HepG2 (cell line): Measurements from ENCODE around the gene TASOR2. TPM values are rescaled to one million over a fixed set of nuclear protein-coding genes. Genes with fewer than 3 reads are reported as not detected.

ENCODE experiments used
- CAMTA2 ChIP-seq: sonication (generic); formaldehyde crosslinking; IDR thresholded peaks from 2 replicates; pipeline ENCODE4 v1.4.0; 2020; ENCODE audit warnings: mild to moderate bottlenecking, missing genetic modification reagents, borderline replicate concordance
- EP300 ChIP-seq, 3 experiments: sonication (generic) in 1 of 3; formaldehyde crosslinking in 1 of 3; IDR thresholded peaks; 2 replicates each; pipeline versions ENCODE4 v1.5.1 to v1.6.1; 2011 to 2020; ENCODE audit warnings: low read depth in 2 of 3, low read length in 2 of 3, borderline replicate concordance in 1 of 3, improper control_type of control experiment in 1 of 3, mild to moderate bottlenecking in 1 of 3, missing genetic modification reagents in 1 of 3, moderate library complexity in 1 of 3
- HDAC2 ChIP-seq: sonication (generic); formaldehyde crosslinking; IDR thresholded peaks from 2 replicates; pipeline ENCODE4 v1.4.0; 2020; ENCODE audit warnings: missing genetic modification reagents
- HOXA5 ChIP-seq: sonication (generic); formaldehyde crosslinking; IDR thresholded peaks from 2 replicates; pipeline ENCODE4 v1.4.0; 2020; ENCODE audit warnings: missing genetic modification reagents
- MEIS1 ChIP-seq: sonication (generic); formaldehyde crosslinking; IDR thresholded peaks from 2 replicates; pipeline ENCODE4 v1.9.0; 2021; ENCODE audit warnings: mild to moderate bottlenecking, missing genetic modification reagents, moderate library complexity, borderline replicate concordance
- NFIB ChIP-seq: sonication (generic); formaldehyde crosslinking; IDR thresholded peaks from 2 replicates; pipeline ENCODE4 v1.9.0; 2021; ENCODE audit warnings: missing genetic modification reagents, mild to moderate bottlenecking, borderline replicate concordance
- PLRG1 ChIP-seq: fragments of 450-650 bp; conservative IDR thresholded peaks from 2 replicates; pipeline ENCODE4 v1.6.1; 2016
- SALL1 ChIP-seq: sonication (generic); formaldehyde crosslinking; IDR thresholded peaks from 2 replicates; pipeline ENCODE4 v1.8.0; 2022; ENCODE audit warnings: mild to moderate bottlenecking, missing genetic modification reagents
- SMAD1 ChIP-seq: sonication (generic); formaldehyde crosslinking; IDR thresholded peaks from 2 replicates; pipeline ENCODE4 v1.4.0; 2020; ENCODE audit warnings: missing genetic modification reagents, low read depth, mild to moderate bottlenecking, borderline replicate concordance
- TBX3 ChIP-seq: fragments of 450-650 bp; IDR thresholded peaks from 2 replicates; pipeline ENCODE4 v1.6.1; 2017; ENCODE audit warnings: antibody characterized with exemption, mild to moderate bottlenecking, inconsistent platforms, borderline replicate concordance
- ZFP90 ChIP-seq: sonication (generic); formaldehyde crosslinking; IDR thresholded peaks from 2 replicates; pipeline ENCODE4 v1.8.0; 2022; ENCODE audit warnings: missing genetic modification reagents, mild to moderate bottlenecking, inconsistent platforms, borderline replicate concordance
- ZFY ChIP-seq: sonication (generic); formaldehyde crosslinking; IDR thresholded peaks from 2 replicates; pipeline ENCODE4 v1.4.0; 2020; ENCODE audit warnings: missing genetic modification reagents
- ZKSCAN1 ChIP-seq: fragments of 150-350 bp; IDR thresholded peaks from 2 replicates; pipeline ENCODE4 v1.6.1; 2014; ENCODE audit warnings: low read length
- ZNF136 ChIP-seq: sonication (generic); formaldehyde crosslinking; IDR thresholded peaks from 2 replicates; pipeline ENCODE4 v1.8.1; 2022; ENCODE audit warnings: low read depth, mild to moderate bottlenecking, moderate library complexity, missing genetic modification reagents
- ZNF143 ChIP-seq: sonication (generic); formaldehyde crosslinking; IDR thresholded peaks from 2 replicates; pipeline ENCODE4 v1.4.0; 2020; ENCODE audit warnings: missing genetic modification reagents
- ZNF234 ChIP-seq: sonication (generic); formaldehyde crosslinking; conservative IDR thresholded peaks from 2 replicates; pipeline ENCODE4 v1.5.1; 2020; ENCODE audit warnings: mild to moderate bottlenecking, missing genetic modification reagents
- ZNF607 ChIP-seq: sonication (generic); formaldehyde crosslinking; IDR thresholded peaks from 2 replicates; pipeline ENCODE4 v1.5.1; 2020; ENCODE audit warnings: missing genetic modification reagents, mild to moderate bottlenecking, borderline replicate concordance
- ZNF670 ChIP-seq: sonication (generic); formaldehyde crosslinking; IDR thresholded peaks from 2 replicates; pipeline ENCODE4 v1.8.0; 2022; ENCODE audit warnings: mild to moderate bottlenecking, missing genetic modification reagents, borderline replicate concordance
- ZNF747 ChIP-seq: sonication (generic); formaldehyde crosslinking; IDR thresholded peaks from 2 replicates; pipeline ENCODE4 v1.8.1; 2023; ENCODE audit warnings: missing genetic modification reagents, mild to moderate bottlenecking, borderline replicate concordance
- ZNF768 ChIP-seq: sonication (generic); formaldehyde crosslinking; IDR thresholded peaks from 2 replicates; pipeline ENCODE4 v1.4.0; 2020; ENCODE audit warnings: missing genetic modification reagents
- ZNF792 ChIP-seq: IDR thresholded peaks from 2 replicates; pipeline ENCODE4 v1.6.1; 2016
- ZNF850 ChIP-seq: sonication (generic); formaldehyde crosslinking; conservative IDR thresholded peaks from 2 replicates; pipeline ENCODE4 v1.9.0; 2021; ENCODE audit warnings: mild to moderate bottlenecking, missing genetic modification reagents
- ZZZ3 ChIP-seq: sonication (generic); formaldehyde crosslinking; IDR thresholded peaks from 2 replicates; pipeline ENCODE4 v1.4.0; 2020; ENCODE audit warnings: missing genetic modification reagents, mild to moderate bottlenecking, borderline replicate concordance
- polyA plus RNA-seq, 8 experiments: library from polyadenylated mRNA; depleted of rRNA in 3 of 8; stranded (reverse) in 7 of 8; unstranded in 1 of 8; fragments of >200 nt; fragmentation: Illumina TruSeq in 4 of 8; extraction: Trizol in 4 of 8; gene quantifications; 2 replicates each; pipeline versions ENCODE4 v1.2.1 to v1.2.3, GENCODE V29; 2011 to 2016; ENCODE audit warnings: low read depth in 4 of 8, missing spikeins in 1 of 8, mixed read lengths in 1 of 8; ENCODE audit not compliant: insufficient read depth in 1 of 8
- total RNA-seq, 5 experiments: library from RNA; depleted of rRNA; stranded (reverse); fragments of >200 nt; fragmentation: Illumina TruSeq; extraction: Trizol; gene quantifications; 2 replicates each; pipeline ENCODE4 v1.2.3, GENCODE V29; 2016; ENCODE audit warnings: low read depth in 1 of 5
- TF ChIP-seq, protein P1 (sequence below): sonication (generic); formaldehyde crosslinking; conservative IDR thresholded peaks from 2 replicates; pipeline ENCODE4 v1.4.0; 2020; ENCODE audit warnings: missing genetic modification reagents
- TF ChIP-seq, protein P2 (sequence below): sonication (generic); formaldehyde crosslinking; IDR thresholded peaks from 2 replicates; pipeline ENCODE4 v1.4.0; 2020; ENCODE audit warnings: missing genetic modification reagents, borderline replicate concordance
- TF ChIP-seq, protein P3 (sequence below): sonication (generic); formaldehyde crosslinking; IDR thresholded peaks from 2 replicates; pipeline ENCODE4 v1.5.0; 2020; ENCODE audit warnings: missing genetic modification reagents, mild to moderate bottlenecking, borderline replicate concordance

The TASOR2 gene
- total and polyA plus RNA-seq, 2 of the 13 experiments (the other 11 are each of a cell fraction or from before 2014, with no cell fraction given): 24.2 to 55.3 TPM

DNA sequence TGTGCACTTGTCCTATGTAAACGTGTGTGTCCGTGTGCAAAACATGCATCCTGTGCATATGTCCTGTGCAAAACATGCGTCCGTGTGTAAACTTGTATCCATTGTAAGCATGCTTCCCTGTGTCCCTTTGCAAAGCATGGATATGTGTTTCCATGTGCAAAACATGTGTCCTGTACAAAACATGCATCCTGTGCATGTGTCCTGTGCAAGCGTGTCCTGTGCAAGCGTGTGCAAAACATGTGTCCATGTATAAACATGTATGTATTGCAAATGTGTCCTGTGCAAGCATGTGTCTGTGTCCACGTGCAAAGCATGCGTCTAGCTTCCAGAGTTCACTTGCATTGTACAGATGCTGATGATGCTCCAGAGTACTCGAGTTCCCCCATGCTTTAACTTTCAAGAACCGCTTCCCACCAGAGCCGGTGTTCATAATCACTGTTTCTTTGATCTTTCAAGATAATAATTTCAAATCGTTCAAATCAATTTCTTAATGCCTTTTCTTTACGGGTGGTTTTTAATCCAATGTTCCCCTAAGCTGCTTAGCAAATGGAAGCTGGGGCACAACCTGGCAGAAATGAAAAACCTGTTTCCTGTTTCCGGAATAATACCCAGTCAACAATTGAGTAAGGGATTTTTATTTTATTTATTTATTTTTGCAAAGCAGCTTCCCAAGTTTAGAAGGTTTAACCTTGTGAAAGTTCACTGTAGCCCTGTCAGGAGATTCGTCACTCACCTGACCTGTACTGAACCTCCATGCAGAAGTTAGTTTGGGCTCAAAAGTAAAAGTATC, 17.6 kb upstream of the TASOR2 start (continued):
- TF ChIP-seq, protein P1, sequence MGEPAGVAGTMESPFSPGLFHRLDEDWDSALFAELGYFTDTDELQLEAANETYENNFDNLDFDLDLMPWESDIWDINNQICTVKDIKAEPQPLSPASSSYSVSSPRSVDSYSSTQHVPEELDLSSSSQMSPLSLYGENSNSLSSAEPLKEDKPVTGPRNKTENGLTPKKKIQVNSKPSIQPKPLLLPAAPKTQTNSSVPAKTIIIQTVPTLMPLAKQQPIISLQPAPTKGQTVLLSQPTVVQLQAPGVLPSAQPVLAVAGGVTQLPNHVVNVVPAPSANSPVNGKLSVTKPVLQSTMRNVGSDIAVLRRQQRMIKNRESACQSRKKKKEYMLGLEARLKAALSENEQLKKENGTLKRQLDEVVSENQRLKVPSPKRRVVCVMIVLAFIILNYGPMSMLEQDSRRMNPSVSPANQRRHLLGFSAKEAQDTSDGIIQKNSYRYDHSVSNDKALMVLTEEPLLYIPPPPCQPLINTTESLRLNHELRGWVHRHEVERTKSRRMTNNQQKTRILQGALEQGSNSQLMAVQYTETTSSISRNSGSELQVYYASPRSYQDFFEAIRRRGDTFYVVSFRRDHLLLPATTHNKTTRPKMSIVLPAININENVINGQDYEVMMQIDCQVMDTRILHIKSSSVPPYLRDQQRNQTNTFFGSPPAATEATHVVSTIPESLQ (CRISPR knock-in tag): no peak
- TF ChIP-seq HDAC2 (peak; percentile 32; the same call in 1 of the 2 replicates), CAMTA2 (no peak), ZNF143 (CRISPR knock-in tag) (no peak), ZNF136 (CRISPR knock-in tag) (no peak), NFIB (CRISPR knock-in tag) (no peak), ZZZ3 (CRISPR knock-in tag) (no peak), SALL1 (CRISPR knock-in tag) (peak; percentile 79), PLRG1 (no peak), ZNF792 (CRISPR knock-in tag) (0 out of 2 replicates have a peak, but pooled peaks have one; percentile 19), ZNF850 (CRISPR knock-in tag) (no peak), ZKSCAN1 (no peak), SMAD1 (CRISPR knock-in tag) (no peak), HOXA5 (CRISPR knock-in tag) (no peak; the same call in 1 of the 2 replicates), ZFY (CRISPR knock-in tag) (no peak), ZFP90 (CRISPR knock-in tag) (no peak), EP300 (IDR thresholded peaks at IDR 0.05; ENCODE audit: low read depth in 2 of 2, low read length in 2 of 2) (no peak), EP300 (CRISPR knock-in tag; IDR thresholded peaks at IDR 0.05; ENCODE audit: borderline replicate concordance) (peak; percentile 53; the same call in 1 of the 2 replicates), ZNF670 (CRISPR knock-in tag) (no peak), ZNF234 (no peak), ZNF607 (CRISPR knock-in tag) (no peak), TBX3 (no peak), ZNF768 (no peak), MEIS1 (peak; percentile 42; the same call in 1 of the 2 replicates), ZNF747 (CRISPR knock-in tag) (no peak)
- TF ChIP-seq, protein P2, sequence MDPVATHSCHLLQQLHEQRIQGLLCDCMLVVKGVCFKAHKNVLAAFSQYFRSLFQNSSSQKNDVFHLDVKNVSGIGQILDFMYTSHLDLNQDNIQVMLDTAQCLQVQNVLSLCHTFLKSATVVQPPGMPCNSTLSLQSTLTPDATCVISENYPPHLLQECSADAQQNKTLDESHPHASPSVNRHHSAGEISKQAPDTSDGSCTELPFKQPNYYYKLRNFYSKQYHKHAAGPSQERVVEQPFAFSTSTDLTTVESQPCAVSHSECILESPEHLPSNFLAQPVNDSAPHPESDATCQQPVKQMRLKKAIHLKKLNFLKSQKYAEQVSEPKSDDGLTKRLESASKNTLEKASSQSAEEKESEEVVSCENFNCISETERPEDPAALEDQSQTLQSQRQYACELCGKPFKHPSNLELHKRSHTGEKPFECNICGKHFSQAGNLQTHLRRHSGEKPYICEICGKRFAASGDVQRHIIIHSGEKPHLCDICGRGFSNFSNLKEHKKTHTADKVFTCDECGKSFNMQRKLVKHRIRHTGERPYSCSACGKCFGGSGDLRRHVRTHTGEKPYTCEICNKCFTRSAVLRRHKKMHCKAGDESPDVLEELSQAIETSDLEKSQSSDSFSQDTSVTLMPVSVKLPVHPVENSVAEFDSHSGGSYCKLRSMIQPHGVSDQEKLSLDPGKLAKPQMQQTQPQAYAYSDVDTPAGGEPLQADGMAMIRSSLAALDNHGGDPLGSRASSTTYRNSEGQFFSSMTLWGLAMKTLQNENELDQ: no peak
- TF ChIP-seq, protein P3, sequence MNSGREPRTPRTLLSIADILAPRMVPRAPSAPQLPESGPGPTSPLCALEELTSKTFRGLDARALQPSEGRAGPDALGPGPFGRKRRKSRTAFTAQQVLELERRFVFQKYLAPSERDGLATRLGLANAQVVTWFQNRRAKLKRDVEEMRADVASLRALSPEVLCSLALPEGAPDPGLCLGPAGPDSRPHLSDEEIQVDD (CRISPR knock-in tag): no peak
